HG03558 (cell line): ENCODE measurements around the gene TMEFF1.
"Not testable (repeated sequence)": the region's sequence is repeated elsewhere in the genome, so short reads cannot be mapped to it uniquely, and the experiment has no call there.

Experiments used
- ATAC-seq: cut with Tn5 transposase; IDR thresholded peaks from one replicate; pipeline ENCODE4 v1.9.1; 2021; ENCODE audit warnings: moderate number of reproducible peaks; ENCODE audit not compliant: unreplicated experiment; ENCODE audit errors: extremely low read depth

Gene TMEFF1

GRCh38 chr9:100472788-100473275, at the start of gene TMEFF1:
TSS of gene TMEFF1 (plus strand) at chr9:100473149. CDS start at chr9:100473545, 396 bp downstream.
- ATAC-seq = no peak

- ATAC-seq = no peak
Measured at GRCh38 chr9:100425758-100426157, 47.2 kb upstream of the TMEFF1 start.

- ATAC-seq = no peak
Measured at GRCh38 chr9:100426189-100426529, 46.8 kb upstream of the TMEFF1 start.

- peak; percentile 51 for ATAC-seq
Measured at GRCh38 chr9:100426530-100427365, 46.2 kb upstream of the TMEFF1 start, which contains the start of gene MSANTD3. TSS of gene MSANTD3 (plus strand) at chr9:100427143. CDS start at chr9:100441939, 14,796 bp downstream.

- peak; percentile 27 for ATAC-seq
Measured at GRCh38 chr9:100427366-100428263, 45.3 kb upstream of the TMEFF1 start.

GRCh38 chr9:100428871-100429654, 43.9 kb upstream of the TMEFF1 start:
- ATAC-seq = no peak

GRCh38 chr9:100430286-100430940, 42.5 kb upstream of the TMEFF1 start:
- ATAC-seq = no peak

GRCh38 chr9:100431886-100432285, 41.1 kb upstream of the TMEFF1 start:
- ATAC-seq = no peak

GRCh38 chr9:100432736-100433135, 40.2 kb upstream of the TMEFF1 start:
- ATAC-seq = no peak

- ATAC-seq = no peak
Measured at GRCh38 chr9:100436571-100436970, 36.4 kb upstream of the TMEFF1 start.

GRCh38 chr9:100437860-100438805, 34.8 kb upstream of the TMEFF1 start:
- ATAC-seq = peak; percentile 59

GRCh38 chr9:100440071-100440470, 32.9 kb upstream of the TMEFF1 start:
- no peak for ATAC-seq

- ATAC-seq = not testable (repeated sequence)
Measured at GRCh38 chr9:100440487-100440886, 32.5 kb upstream of the TMEFF1 start.

GRCh38 chr9:100441911-100442361, 31.0 kb upstream of the TMEFF1 start:
- ATAC-seq = no peak

GRCh38 chr9:100443781-100444768, 28.9 kb upstream of the TMEFF1 start:
- ATAC-seq = no peak

- ATAC-seq = no peak
Measured at GRCh38 chr9:100445161-100445902, 27.6 kb upstream of the TMEFF1 start.
